IPS-18a (cell line): ENCODE data around the gene SLC49A3.
"Not testable (repeated sequence)": the region's sequence is repeated elsewhere in the genome, so short reads cannot be mapped to it uniquely, and the experiment has no call there.

ENCODE experiments used
- H3K27ac ChIP-seq: one replicate; pipeline ENCODE4 v1.5.1; 2013; ENCODE audit warnings: low read length
- H3K27me3 ChIP-seq: one replicate; pipeline ENCODE4 v1.6.1; 2013; ENCODE audit warnings: mild to moderate bottlenecking, low read length; ENCODE audit not compliant: control insufficient read depth, insufficient read depth
- H3K36me3 ChIP-seq: one replicate; pipeline ENCODE4 v1.6.1; 2013; ENCODE audit warnings: low read depth, low read length; ENCODE audit not compliant: control insufficient read depth
- H3K4me1 ChIP-seq: one replicate; pipeline ENCODE4 v1.6.1; 2013; ENCODE audit warnings: low read depth, low read length; ENCODE audit not compliant: control insufficient read depth
- H3K4me3 ChIP-seq: one replicate; pipeline ENCODE4 v1.5.1; 2013; ENCODE audit warnings: low read length
- H3K9ac ChIP-seq: one replicate; pipeline ENCODE4 v1.6.1; 2013; ENCODE audit warnings: mild to moderate bottlenecking, low read length, moderate library complexity
- H3K9me3 ChIP-seq: one replicate; pipeline ENCODE4 v1.6.1; 2013; ENCODE audit warnings: low read depth, low read length; ENCODE audit not compliant: control insufficient read depth

The SLC49A3 gene

GRCh38 chr4:706834-707598, 18.1 kb upstream of the SLC49A3 start:
- H3K4me3 ChIP-seq: peak overlapping the region; percentile 87

GRCh38 chr4:706083-706633, 17.2 kb upstream of the SLC49A3 start:
- H3K9me3 ChIP-seq, H3K36me3 ChIP-seq, H3K4me1 ChIP-seq, H3K27me3 ChIP-seq: not testable (repeated sequence)
- Histone ChIP-seq H3K27ac (peak overlapping the region; percentile 84), H3K4me3 (peak overlapping the region; percentile 87), H3K9ac (peak overlapping the region; percentile 97)

More at GRCh38 chr4:706834-707598, 18.1 kb upstream of the SLC49A3 start:
- peaks cover 6% of the 10 kb centered on the region for H3K27me3 ChIP-seq
- no peaks in the 10 kb centered on the region for H3K9me3 ChIP-seq
- H3K4me1 ChIP-seq: peaks cover 5% of the 10 kb centered on the region
- H3K36me3 ChIP-seq: no peaks in the 10 kb centered on the region
- no peak overlapping the region for H3K27ac ChIP-seq
- H3K9ac ChIP-seq: peak overlapping the region; percentile 4

GRCh38 chr4:705278-706082, 16.5 kb upstream of the SLC49A3 start, which contains the start of gene PCGF3:
TSS of gene PCGF3 (plus strand) at chr4:705832. CDS start at chr4:733681, 27,849 bp downstream.
- Histone ChIP-seq H3K36me3 (no peaks in the 10 kb centered on the region), H3K9ac (peak within 1 kb of the TSS; percentile 97), H3K4me1 (peaks cover 5% of the 10 kb centered on the region), H3K27ac (peak within 1 kb of the TSS; percentile 84), H3K4me3 (peak within 1 kb of the TSS; percentile 87), H3K9me3 (no peaks in the 10 kb centered on the region), H3K27me3 (peaks cover 6% of the 10 kb centered on the region)

DNA sequence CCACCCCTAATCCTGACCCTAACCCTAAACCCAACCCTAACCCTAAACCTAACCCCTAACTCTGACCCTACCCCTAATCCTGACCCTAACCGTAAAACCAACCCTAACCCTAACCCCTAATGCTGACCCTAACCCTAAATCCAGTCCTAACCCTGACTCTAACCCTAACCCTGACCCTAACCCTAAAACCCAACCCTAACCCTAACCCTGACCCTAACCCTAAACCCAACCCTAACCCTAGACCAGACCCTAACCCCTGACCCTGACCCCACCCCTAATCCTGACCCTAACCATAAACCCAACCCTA, 16.0 kb upstream of the SLC49A3 start:
- no peak overlapping the region for H3K27ac ChIP-seq
- H3K9ac ChIP-seq: no peak overlapping the region
- no peaks in the 10 kb centered on the region for H3K9me3 ChIP-seq
- H3K4me3 ChIP-seq: peak overlapping the region; percentile 43
- H3K27me3 ChIP-seq: peaks cover 6% of the 10 kb centered on the region
- no peaks in the 10 kb centered on the region for H3K36me3 ChIP-seq
- H3K4me1 ChIP-seq: peaks cover 5% of the 10 kb centered on the region

DNA sequence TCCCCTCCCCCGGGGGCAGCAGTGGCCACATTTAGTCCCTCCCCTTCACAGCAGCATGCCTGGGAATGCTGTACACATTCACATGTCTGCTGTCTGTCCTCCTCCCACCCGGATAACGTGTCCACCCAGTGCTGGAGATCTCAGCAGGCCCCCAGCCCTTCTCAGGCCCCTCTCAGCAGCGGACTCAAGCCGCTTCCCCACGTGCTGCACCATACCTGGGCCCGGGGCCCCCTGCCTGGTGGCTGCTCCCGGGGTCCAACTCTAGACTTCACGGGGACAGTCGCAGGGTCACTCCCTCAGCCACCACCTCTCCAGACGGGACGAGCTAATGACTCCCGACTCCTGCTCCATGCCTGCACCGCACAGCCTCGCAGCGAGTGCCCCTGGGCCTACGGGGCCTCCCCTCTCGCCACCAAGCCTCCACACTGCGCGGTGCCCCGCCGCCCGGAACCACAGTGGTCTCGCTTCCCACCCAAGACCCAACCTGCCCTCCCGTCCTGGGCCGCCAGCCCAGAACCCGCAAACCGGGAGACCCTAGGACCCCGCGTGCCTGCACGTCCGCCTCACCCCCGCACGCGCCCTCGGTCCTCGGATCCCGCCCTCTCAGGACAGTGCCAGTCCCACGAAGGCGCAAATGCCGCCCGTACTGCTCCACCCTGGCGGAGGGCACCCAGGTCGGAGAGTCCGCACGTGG, 15.4 kb upstream of the SLC49A3 start:
- Histone ChIP-seq H3K27ac (no peak overlapping the region), H3K27me3 (peaks cover 6% of the 10 kb centered on the region), H3K36me3 (no peaks in the 10 kb centered on the region), H3K4me1 (peaks cover 5% of the 10 kb centered on the region), H3K9ac (no peak overlapping the region), H3K9me3 (no peaks in the 10 kb centered on the region), H3K4me3 (no peak overlapping the region)

- peaks cover 6% of the 10 kb centered on the region for H3K27me3 ChIP-seq
- H3K9ac ChIP-seq: no peak overlapping the region
These were observed 14.6 kb upstream of the SLC49A3 start for GRCh38 chr4:703336-704197.

GRCh38 chr4:702618-703048, 13.7 kb upstream of the SLC49A3 start:
- Histone ChIP-seq H3K4me3 (no peak overlapping the region), H3K27ac (no peak overlapping the region), H3K4me1 (peaks cover 5% of the 10 kb centered on the region), H3K27me3 (peaks cover 6% of the 10 kb centered on the region), H3K36me3 (no peaks in the 10 kb centered on the region), H3K9ac (no peak overlapping the region), H3K9me3 (no peaks in the 10 kb centered on the region)

More at GRCh38 chr4:703336-704197, 14.6 kb upstream of the SLC49A3 start:
- H3K9me3 ChIP-seq: no peaks in the 10 kb centered on the region
- H3K36me3 ChIP-seq: no peaks in the 10 kb centered on the region
- no peak overlapping the region for H3K27ac ChIP-seq
- no peak overlapping the region for H3K4me3 ChIP-seq
- peaks cover 5% of the 10 kb centered on the region for H3K4me1 ChIP-seq

DNA sequence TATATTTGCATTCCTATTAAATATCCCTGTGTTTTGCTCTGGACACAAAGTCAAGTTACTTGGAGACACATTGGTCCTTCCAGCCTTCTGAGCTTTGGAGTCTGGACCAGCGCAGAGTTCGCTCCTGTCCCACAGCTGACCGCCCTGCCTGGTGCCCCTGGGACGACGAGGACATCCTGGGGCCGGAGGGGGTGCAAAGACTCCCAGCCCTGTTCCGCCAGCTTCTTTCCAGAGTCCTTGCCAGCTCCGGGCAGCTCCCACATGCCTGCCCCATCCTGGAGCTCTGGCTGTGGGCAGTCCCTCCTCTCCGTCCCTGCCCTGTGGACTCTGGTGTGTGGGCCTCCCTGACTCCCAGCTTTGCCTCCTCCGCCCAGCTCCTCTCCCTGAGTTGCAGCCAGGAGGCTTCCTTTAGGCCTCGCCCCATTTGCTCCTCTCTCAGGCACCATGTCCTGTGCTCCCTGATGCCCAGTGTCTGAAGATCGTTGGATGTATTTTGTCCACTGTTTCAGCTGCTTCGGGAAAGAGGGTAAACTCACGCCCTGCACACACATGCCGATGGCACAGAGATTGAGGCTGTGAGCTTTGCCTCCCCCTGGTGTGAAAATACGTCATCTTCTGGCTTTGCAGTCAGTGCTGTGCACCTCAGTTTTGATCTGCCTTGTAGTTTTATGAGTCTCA, 11.8 kb upstream of the SLC49A3 start:
- Histone ChIP-seq H3K27ac (no peak overlapping the region), H3K9me3 (no peaks in the 10 kb centered on the region), H3K27me3 (peaks cover 6% of the 10 kb centered on the region), H3K4me3 (no peak overlapping the region), H3K36me3 (no peaks in the 10 kb centered on the region), H3K9ac (no peak overlapping the region), H3K4me1 (no peaks in the 10 kb centered on the region)

- Histone ChIP-seq H3K9ac (no peak overlapping the region), H3K9me3 (no peaks in the 10 kb centered on the region), H3K36me3 (no peaks in the 10 kb centered on the region), H3K27ac (no peak overlapping the region), H3K4me3 (no peak overlapping the region), H3K27me3 (peaks cover 3% of the 10 kb centered on the region), H3K4me1 (no peaks in the 10 kb centered on the region)
These were observed 11.0 kb upstream of the SLC49A3 start for GRCh38 chr4:699816-700580.
